GM18505 (cell line): ENCODE data around the gene XIRP2.

Experiments used
- ATAC-seq: cut with Tn5 transposase; IDR thresholded peaks from one replicate; pipeline ENCODE4 v1.9.1; 2021; ENCODE audit not compliant: unreplicated experiment
- POLR2A ChIP-seq: IDR thresholded peaks from 4 replicates; pipeline ENCODE4 v1.6.1; 2011; ENCODE audit warnings: borderline replicate concordance; ENCODE audit not compliant: insufficient read depth, insufficient read length; ENCODE audit errors: extremely low read depth

Gene XIRP2

DNA sequence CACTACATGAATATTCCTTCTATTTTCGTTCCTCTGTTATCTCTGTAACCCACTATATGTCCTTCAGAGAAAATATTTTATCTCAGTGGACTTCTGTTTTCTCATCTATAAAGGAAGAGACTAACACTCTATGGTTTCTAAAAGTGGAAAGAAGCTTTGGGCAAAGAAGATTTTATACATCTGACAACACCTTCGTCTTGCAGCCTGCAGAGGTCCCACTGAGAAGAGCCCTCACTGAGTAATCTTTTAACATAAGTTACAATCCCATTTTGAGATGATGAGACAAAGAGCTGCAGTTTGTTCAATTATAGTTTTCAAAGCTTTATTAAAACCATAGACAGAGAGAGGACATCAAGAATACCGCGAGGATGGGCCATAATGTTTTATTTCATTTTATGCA lies 28.7 kb downstream of the XIRP2 start:
- ATAC-seq, result no peak
- no peak for TF ChIP-seq POLR2A

DNA sequence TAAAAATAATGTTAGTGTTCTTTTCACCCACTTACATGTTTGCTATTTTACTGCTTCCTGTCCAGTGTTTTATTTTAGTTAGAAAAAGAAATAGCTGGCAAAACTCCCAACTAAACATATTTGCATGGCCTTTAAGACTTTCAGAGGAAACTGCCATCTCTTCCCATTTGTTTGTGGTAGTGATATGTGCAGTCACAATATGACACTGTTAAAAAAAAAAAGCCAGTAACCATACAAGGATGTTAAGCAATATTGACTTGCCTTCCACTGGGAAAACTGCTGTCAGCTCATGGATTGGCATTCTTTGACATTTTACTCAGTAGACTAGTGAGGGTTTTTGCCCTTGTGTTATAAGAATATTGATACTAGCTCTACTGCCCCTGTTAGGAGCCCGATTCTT lies 29.1 kb downstream of the XIRP2 start:
- no peak for TF ChIP-seq POLR2A
- no peak for ATAC-seq

DNA sequence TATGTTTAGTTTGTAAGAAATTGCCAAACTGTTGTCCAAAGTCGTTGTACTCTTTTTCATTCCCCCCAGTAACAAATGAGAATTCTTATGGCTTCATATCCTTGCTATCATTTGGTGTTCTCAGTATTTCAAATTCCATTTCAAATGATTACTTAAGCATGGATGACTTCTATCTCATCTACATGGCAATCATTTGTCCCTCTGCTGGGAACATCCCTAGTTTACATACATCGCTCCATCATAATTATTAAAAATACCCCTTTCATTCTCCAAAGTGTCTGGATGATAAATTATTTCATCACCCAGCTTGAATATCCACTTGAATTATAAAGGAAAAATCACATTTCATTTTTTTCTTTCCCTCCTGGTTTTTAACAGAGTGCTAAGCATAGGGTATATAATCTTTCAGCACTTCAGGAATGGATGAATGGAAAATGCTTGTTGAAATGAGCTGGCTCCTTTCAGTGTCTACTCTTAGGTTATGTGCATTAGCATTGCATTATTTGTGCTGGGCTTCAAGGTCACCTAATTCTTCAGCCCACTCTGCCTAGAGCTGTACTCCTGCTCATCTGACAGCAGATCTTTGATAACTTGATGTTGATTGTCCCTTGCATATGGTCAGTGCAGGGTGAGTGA lies 33.1 kb downstream of the XIRP2 start:
- no peak for TF ChIP-seq POLR2A
- ATAC-seq, result no peak

DNA sequence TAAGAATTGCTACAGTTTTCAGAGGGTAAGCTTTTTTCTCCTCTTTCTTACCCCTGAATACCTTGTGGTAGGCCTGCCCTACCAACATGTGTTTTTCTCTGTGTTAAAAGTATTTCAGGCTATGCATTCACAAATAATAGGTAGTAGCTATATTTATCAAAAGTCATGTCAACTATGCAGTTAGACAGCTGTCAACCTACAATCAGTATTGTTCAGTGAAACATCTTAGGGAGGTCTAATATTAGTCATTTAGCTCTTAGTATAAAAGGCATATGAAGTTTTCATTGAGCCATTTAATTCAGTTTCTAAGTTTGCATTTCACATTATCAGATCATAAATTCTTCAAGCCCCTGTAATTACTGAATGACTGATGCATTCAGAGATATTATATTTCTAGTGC lies 36.7 kb downstream of the XIRP2 start:
- ATAC-seq, result no peak
- no peak for TF ChIP-seq POLR2A

DNA sequence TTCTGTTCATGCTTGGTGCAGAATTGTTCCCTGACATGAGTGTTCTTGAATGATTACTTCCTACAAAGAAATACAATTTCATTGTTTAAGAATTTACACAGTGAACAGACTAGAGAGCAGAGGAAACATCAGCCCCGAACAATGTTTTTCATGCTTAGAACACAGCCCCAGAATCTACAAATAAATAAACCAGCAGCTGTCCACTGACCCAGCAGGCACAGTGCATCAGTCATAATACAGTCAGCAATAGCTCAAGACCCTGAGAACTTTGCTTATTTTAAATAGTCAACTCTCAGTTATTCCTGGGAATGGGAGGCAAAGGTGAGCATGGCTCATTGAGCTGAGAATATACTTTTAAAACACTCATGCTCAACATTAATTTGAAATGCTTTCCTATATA lies 38.4 kb downstream of the XIRP2 start:
- TF ChIP-seq POLR2A, result no peak
- ATAC-seq, result no peak

DNA sequence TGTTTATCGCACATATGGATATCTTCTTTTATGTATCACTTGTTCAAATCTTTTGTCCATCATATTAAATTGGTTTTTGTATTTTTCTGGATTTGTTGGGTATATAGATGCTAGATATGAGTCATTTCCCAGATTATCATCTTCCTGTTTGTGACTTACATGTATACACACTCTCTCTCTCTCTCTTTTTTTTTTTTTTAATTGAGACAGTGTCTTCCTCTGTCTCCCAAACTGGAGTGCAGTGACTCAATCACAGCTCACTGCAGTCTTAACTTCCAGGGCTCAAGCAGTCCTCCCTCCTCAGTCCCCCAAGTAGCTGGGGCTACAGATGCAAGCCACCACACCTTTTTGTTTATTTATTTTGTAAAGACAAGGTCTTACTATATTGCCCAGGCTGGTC lies 43.8 kb downstream of the XIRP2 start:
- no peak for TF ChIP-seq POLR2A
- ATAC-seq, result no peak

DNA sequence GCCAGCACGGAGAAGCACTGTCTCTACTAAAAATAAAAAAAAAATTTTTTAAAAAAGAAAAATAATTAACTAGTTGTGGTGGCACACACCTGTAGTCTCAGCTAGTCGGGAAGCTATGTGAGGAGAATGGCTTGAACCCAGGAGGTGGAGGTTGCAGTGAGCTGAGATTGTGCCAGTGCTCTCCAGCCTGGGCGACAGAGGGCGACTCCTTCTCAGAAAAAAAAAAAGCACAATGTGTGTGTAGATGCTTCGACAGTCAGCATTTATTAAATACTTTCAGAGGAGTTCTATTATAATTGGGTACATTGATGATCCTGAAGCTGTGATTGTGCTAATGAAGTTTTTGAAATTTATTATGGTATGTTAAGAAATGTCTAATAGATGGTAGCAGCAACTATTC lies 46.5 kb downstream of the XIRP2 start:
- no peak for TF ChIP-seq POLR2A
- ATAC-seq, result no peak

DNA sequence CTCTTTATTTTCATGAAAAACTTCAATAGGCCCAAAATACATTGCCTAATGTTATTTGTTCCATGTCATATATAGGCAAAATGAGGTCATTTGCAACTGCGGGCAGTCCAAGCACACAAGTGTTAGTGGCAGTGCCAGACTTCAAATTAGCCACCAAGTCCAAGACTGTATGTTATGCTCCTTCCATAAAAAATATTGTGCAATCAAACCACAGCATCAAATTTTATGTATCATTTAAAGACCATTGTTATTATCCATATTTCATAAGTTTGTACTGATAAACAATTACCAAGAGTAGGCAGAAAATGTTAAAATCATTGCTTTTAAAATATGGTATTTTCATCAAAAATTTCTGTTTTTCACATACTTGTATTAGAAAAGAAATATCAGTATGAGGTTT lies 54.1 kb downstream of the XIRP2 start:
- TF ChIP-seq POLR2A, result no peak
- no peak for ATAC-seq

DNA sequence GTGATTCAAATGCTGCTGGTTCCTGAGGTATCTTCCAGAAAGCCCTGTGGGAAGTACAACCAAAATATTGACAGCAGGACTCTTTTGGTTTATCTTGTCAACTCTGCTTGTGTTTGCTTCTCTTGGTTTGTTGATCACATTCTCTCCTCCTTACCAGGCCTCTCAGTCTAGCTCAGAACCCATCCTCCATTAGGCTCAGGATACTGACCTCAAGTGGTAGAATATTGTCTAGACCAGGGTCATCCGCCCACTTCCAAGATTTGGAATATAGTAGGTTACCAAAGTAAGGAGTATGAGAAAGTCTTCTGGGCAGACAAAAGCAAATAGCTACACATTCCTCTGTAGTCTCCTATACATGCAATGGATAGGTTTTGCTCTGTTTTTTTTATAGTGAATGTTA lies 56.6 kb downstream of the XIRP2 start:
- no peak for TF ChIP-seq POLR2A
- no peak for ATAC-seq

DNA sequence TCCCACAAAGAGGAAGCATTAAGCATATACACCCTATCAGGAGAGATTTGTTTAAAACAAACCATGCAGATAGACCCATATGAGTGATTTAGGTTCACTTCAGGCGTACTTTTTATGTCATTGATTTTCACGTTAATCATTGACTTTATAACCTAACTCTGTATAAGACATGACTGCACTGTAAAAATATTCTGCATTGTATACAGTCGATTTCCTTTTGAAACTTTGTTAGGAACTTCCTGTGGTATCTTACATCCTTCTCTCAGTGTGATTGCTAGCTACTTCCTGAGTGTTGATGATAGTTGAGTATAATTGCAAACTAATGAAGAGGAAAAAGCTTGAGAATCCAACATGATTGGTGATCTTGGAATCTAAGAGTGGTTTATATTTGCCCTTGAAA lies 69.4 kb downstream of the XIRP2 start:
- no peak for TF ChIP-seq POLR2A
- ATAC-seq, result no peak

DNA sequence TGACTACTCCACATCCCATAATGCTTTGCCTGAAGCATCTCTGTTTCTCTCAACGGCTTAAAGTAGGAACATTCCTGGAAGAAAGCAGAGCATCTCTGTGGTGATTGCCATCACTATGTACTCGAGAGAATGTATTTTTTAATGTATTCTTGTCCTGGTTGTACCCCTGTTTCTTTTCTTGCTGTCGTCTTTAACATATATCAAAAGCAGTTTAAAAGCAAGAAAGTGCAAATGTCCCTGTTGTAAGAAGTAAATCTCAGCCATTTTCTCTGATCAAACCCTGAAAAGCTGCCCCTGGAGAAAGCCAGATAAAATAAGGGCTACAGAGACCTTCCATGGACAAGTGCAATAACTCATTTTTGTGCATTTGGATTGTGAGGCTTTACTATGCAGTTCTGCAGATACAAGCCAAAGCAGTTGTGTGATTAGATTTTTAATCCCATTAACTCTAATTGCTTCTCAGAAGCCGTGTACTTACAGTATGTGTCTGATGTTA lies 70.8 kb downstream of the XIRP2 start:
- TF ChIP-seq POLR2A, result no peak
- no peak for ATAC-seq

DNA sequence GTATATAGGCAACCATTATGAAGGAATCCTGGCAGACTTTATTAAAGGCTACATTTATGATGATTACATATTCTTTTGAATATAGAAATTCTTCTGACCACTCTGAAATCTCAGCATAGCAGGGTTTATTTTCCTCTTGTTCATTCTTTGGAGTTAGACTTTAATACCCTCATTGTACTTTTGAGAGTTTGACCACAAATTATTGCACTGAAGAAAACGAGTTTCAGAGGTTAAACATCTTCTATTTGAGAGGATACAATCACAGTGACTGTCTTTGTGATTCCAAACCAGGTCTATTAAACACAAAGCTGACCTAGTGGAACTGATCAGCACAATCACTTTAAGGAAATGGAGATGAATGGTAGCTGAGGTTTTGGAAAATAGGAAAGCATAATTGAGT lies 71.3 kb downstream of the XIRP2 start:
- ATAC-seq, result no peak
- no peak for TF ChIP-seq POLR2A

DNA sequence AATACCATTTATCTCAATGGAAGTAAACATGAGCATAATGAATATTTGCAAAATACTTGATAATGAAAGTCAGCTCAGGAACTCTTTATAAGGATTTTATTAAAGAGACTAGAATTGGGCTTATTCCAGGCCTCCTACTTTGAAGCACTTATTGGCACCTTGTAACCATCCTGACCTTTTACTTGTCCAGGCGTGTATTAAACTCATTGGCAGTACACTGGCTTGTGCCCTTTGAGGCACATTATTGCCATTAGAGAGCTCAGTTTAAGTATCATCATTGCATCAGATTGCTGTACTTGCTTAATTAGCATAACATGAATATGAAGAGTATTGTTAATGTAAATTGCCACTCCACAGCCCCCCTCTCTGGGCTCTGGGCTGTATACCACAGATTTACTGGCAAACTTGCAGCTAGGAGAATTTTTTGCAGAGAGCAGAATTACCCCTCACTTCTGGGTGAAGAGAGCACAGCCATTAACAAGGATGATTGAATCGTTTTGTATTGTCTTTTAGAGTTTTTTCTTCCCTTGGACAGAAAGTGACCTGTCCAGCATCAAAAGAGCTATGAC lies 72.5 kb downstream of the XIRP2 start:
- no peak for TF ChIP-seq POLR2A
- no peak for ATAC-seq

DNA sequence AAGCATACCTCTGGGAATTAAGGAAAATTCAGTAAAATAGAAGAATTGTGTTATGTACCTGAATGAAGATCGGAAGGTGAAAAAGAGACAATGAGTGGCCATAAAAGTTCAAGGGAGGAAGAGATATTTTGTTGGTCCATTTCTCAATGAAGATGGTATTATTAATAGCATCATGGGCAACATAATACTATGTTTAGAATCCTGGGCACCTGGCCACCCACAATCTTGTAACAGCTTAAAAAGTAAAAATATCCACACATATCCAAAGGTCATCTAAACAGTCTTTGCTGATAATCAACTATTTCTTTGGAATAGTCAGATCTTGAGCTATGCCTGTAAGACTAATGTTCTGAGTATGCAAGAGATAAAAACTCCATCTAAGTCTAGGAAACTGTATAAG lies 73.7 kb downstream of the XIRP2 start:
- ATAC-seq, result no peak
- no peak for TF ChIP-seq POLR2A
